PC-3 (cell line): Measurements from ENCODE around the gene RASAL2. TPM values are rescaled to one million over a fixed set of nuclear protein-coding genes. Genes with fewer than 3 reads are reported as not detected.
"Not testable (repeated sequence)": the region's sequence is repeated elsewhere in the genome, so short reads cannot be mapped to it uniquely, and the experiment has no call there.

Experiments used
- ATAC-seq: fragments of 200-7000 bp; cut with Tn5 transposase; 2 replicates; pipeline ENCODE4 v1.9.1; 2020; ENCODE audit warnings: mild to moderate bottlenecking, moderate library complexity
- BruUV-seq: library from RNA; stranded (reverse); fragments of 400-500 nt; replicated peaks from 2 replicates; lab custom pipeline; 2021; lab: Mats Ljungman, UMichigan
- CTCF ChIA-PET: fragments of 300-600 bp; sonication (Branson Sonifier 250); formaldehyde crosslinking; loops from one replicate; lab custom pipeline; 2022; ENCODE audit warnings: antibody characterized with exemption; lab: Charles Lee
- POLR2A ChIA-PET: fragments of 300-600 bp; sonication (Branson Sonifier 250); formaldehyde crosslinking; loops from one replicate; lab custom pipeline; 2022; ENCODE audit warnings: antibody characterized with exemption; ENCODE audit not compliant: unreplicated experiment; lab: Charles Lee
- DNase-seq: peaks from one replicate; pipeline ENCODE4 v3.0.0-alpha.2; 2015
- H2AFZ ChIP-seq: fragments of 300-600 bp; sonication (generic); 2 replicates; pipeline ENCODE4 v1.6.0; 2016; ENCODE audit warnings: antibody characterized with exemption, low read length
- H3F3A ChIP-seq: fragments of 300-600 bp; sonication (generic); one replicate; pipeline ENCODE4 v1.6.0; 2017; ENCODE audit warnings: antibody characterized with exemption, low read length, control low read depth, mild to moderate bottlenecking; ENCODE audit not compliant: unreplicated experiment
- H3K27ac ChIP-seq: fragments of 300-600 bp; sonication (generic); 2 replicates; pipeline ENCODE4 v1.5.1; 2016; ENCODE audit warnings: mild to moderate bottlenecking, low read length
- H3K27me3 ChIP-seq: fragments of 300-600 bp; sonication (generic); 2 replicates; pipeline ENCODE4 v1.6.1; 2016; ENCODE audit warnings: low read length, mixed read lengths
- H3K36me3 ChIP-seq: fragments of 300-600 bp; sonication (generic); 2 replicates; pipeline ENCODE4 v1.6.1; 2016; ENCODE audit warnings: low read depth, mixed run types, low read length, mixed read lengths
- H3K4me1 ChIP-seq: fragments of 300-600 bp; sonication (generic); 2 replicates; pipeline ENCODE4 v1.5.1; 2016; ENCODE audit warnings: low read length; ENCODE audit not compliant: insufficient read depth
- H3K4me2 ChIP-seq: fragments of 300-600 bp; sonication (generic); 2 replicates; pipeline ENCODE4 v1.6.0; 2016; ENCODE audit warnings: low read length
- H3K4me3 ChIP-seq: fragments of 300-600 bp; sonication (generic); 2 replicates; pipeline ENCODE4 v1.5.1; 2016; ENCODE audit warnings: mild to moderate bottlenecking, low read length, mixed read lengths
- H3K79me2 ChIP-seq: fragments of 300-600 bp; sonication (generic); 2 replicates; pipeline ENCODE4 v1.6.1; 2017; ENCODE audit warnings: low read length, mixed read lengths
- H3K9ac ChIP-seq: fragments of 300-600 bp; sonication (generic); 2 replicates; pipeline ENCODE4 v1.6.0; 2016; ENCODE audit warnings: mild to moderate bottlenecking, low read length
- H3K9me2 ChIP-seq: fragments of 300-600 bp; sonication (generic); replicated peaks from 2 replicates; pipeline ENCODE4 v1.6.1; 2016; ENCODE audit warnings: mixed run types, low read length, mixed read lengths
- H3K9me3 ChIP-seq: fragments of 300-600 bp; sonication (generic); 2 replicates; pipeline ENCODE4 v1.6.1; 2016; ENCODE audit warnings: low read length, mixed read lengths
- H4K20me1 ChIP-seq: fragments of 300-600 bp; sonication (generic); 2 replicates; pipeline ENCODE4 v1.6.1; 2016; ENCODE audit warnings: low read length, mixed read lengths
- CTCF ChIP-seq: fragments of 300-600 bp; sonication (generic); conservative IDR thresholded peaks from 2 replicates; pipeline ENCODE4 v1.5.1; 2017; ENCODE audit warnings: antibody characterized with exemption, low read depth, mild to moderate bottlenecking, low read length
- EZH2 ChIP-seq: fragments of 300-600 bp; sonication (generic); IDR thresholded peaks from one replicate; pipeline ENCODE4 v1.6.1; 2017; ENCODE audit warnings: antibody characterized with exemption, mild to moderate bottlenecking, low read length; ENCODE audit not compliant: unreplicated experiment
- EZH2phosphoT487 ChIP-seq: fragments of 300-600 bp; sonication (generic); IDR thresholded peaks from 2 replicates; pipeline ENCODE4 v1.6.1; 2018; ENCODE audit warnings: mild to moderate bottlenecking, antibody characterized with exemption, low read length, borderline replicate concordance
- intact Hi-C: fragments of 100-400 bp; cut with micrococcal nuclease; formaldehyde crosslinking; loops from 2 replicates; pipeline ENCODE4 v1.9.0; 2023
- total RNA-seq: library from RNA; depleted of rRNA; stranded (reverse); fragments of >200 nt; gene quantifications from 2 replicates; pipeline ENCODE4 v1.2.3, GENCODE V29; 2014

RASAL2 gene
- total RNA-seq, 1 experiment from 2014 or later, result 7.9 TPM

GRCh38 chr1:178502856-178503255 is 409.0 kb downstream of the RASAL2 start:
- no peaks in the 10 kb centered on the region for H3K4me1 ChIP-seq
- POLR2A ChIA-PET, result no interaction called here
- no peaks in the 10 kb centered on the region for H3K27me3 ChIP-seq
- CTCF ChIA-PET, result no interaction called here
- no peak overlapping the region for H2AFZ ChIP-seq
- no peaks in the 10 kb centered on the region for H3K36me3 ChIP-seq
- no peak overlapping the region for H3K9ac ChIP-seq
- no peak overlapping the region for H3K4me2 ChIP-seq
- no peaks in the 10 kb centered on the region for H3F3A ChIP-seq
- H3K9me3 ChIP-seq, result no peaks in the 10 kb centered on the region
- DNase-seq, result no peak
- BruUV-seq, result no TSS peak
- no peaks in the 10 kb centered on the region for H3K9me2 ChIP-seq
- no peak for TF ChIP-seq EZH2phosphoT487
- no peak for TF ChIP-seq CTCF
- no peak for TF ChIP-seq EZH2
- no peaks in the 10 kb centered on the region for H4K20me1 ChIP-seq
- H3K27ac ChIP-seq, result no peak overlapping the region
- intact Hi-C loops, result loop anchor here (5.0 kb wide), 1 partner anchor 191 kb away; no protein-coding TSS in a partner anchor
- H3K79me2 ChIP-seq, result no peaks in the 10 kb centered on the region
- no peak overlapping the region for H3K4me3 ChIP-seq
- no peak for ATAC-seq

GRCh38 chr1:178503316-178503715 is 409.4 kb downstream of the RASAL2 start:
- CTCF ChIA-PET, result interaction anchor here (0.6 kb wide), 1 partner anchor 323 kb away, joined by 11 read pairs; no protein-coding TSS in a partner anchor
- intact Hi-C loops, result loop anchor here (5.0 kb wide), 1 partner anchor 191 kb away; no protein-coding TSS in a partner anchor
- not testable (repeated sequence) for H2AFZ ChIP-seq

GRCh38 chr1:178503849-178504248 is 409.9 kb downstream of the RASAL2 start:
- POLR2A ChIA-PET, result no interaction called here
- no peaks in the 10 kb centered on the region for H3K9me2 ChIP-seq
- TF ChIP-seq EZH2, result no peak
- TF ChIP-seq CTCF, result no peak

More at GRCh38 chr1:178503316-178503715, 409.4 kb downstream of the RASAL2 start:
- H3K27ac ChIP-seq, H3K4me2 ChIP-seq, BruUV-seq, DNase-seq, H3K27me3 ChIP-seq, ATAC-seq, H3K9me2 ChIP-seq, H3K4me3 ChIP-seq, H4K20me1 ChIP-seq, H3K79me2 ChIP-seq, H3K9me3 ChIP-seq, POLR2A ChIA-PET, H3K9ac ChIP-seq, H3F3A ChIP-seq, H3K36me3 ChIP-seq, H3K4me1 ChIP-seq: not testable (repeated sequence)

More at GRCh38 chr1:178503849-178504248, 409.9 kb downstream of the RASAL2 start:
- H2AFZ ChIP-seq, result no peak overlapping the region
- BruUV-seq, result no TSS peak
- CTCF ChIA-PET, result interaction anchor here (0.6 kb wide), 1 partner anchor 323 kb away, joined by 11 read pairs; no protein-coding TSS in a partner anchor
- no peaks in the 10 kb centered on the region for H3F3A ChIP-seq
- no peaks in the 10 kb centered on the region for H3K36me3 ChIP-seq
- no peaks in the 10 kb centered on the region for H3K27me3 ChIP-seq
- ATAC-seq, result no peak
- DNase-seq, result no peak
- H3K79me2 ChIP-seq, result no peaks in the 10 kb centered on the region
- no peaks in the 10 kb centered on the region for H3K9me3 ChIP-seq
- H3K9ac ChIP-seq, result no peak overlapping the region
- no peak overlapping the region for H3K4me2 ChIP-seq
- H4K20me1 ChIP-seq, result no peaks in the 10 kb centered on the region
- H3K4me1 ChIP-seq, result no peaks in the 10 kb centered on the region
- H3K4me3 ChIP-seq, result no peak overlapping the region
- intact Hi-C loops, result loop anchor here (5.0 kb wide), 1 partner anchor 192 kb away; no protein-coding TSS in a partner anchor
- H3K27ac ChIP-seq, result no peak overlapping the region
